K562 (cell line): ENCODE data around the gene VRK2. TPM values are rescaled to one million over a fixed set of nuclear protein-coding genes. Genes with fewer than 3 reads are reported as not detected.

Experiments
- ATAC-seq: fragments of 200-7000 bp; cut with Tn5 transposase; 3 replicates; pipeline ENCODE4 v1.9.1; 2020; ENCODE audit warnings: moderate library complexity
- BruUV-seq: library from RNA; stranded (reverse); fragments of 400-500 nt; replicated peaks from 2 replicates; lab custom pipeline; 2021; lab: Mats Ljungman, UMichigan
- CTCF ChIA-PET: fragments of 300-600 bp; formaldehyde crosslinking; extraction: SDS; loops from one replicate; lab custom pipeline; 2021; ENCODE audit warnings: low intra/inter-chr PET ratio; lab: Yijun Ruan, JAX
- POLR2A ChIA-PET: fragments of 300-600, 350-650 bp; sonication (Branson Sonifier 250); formaldehyde crosslinking; extraction: SDS; loops from one replicate; lab custom pipeline; 2021; ENCODE audit warnings: antibody characterized with exemption, inconsistent platforms; lab: Yijun Ruan, JAX
- DNase-seq, 4 experiments: peaks; one replicate each; pipeline versions ENCODE4 v3.0.0 to v3.0.0-alpha.2; 2011 to 2018; ENCODE audit warnings: low spot score in 3 of 4, mixed read lengths in 3 of 4; ENCODE audit errors: extremely low read depth in 1 of 4
- FAIRE-seq: peaks from 2 replicates; lab custom pipeline; 2011; peaks lifted over from hg19 to GRCh38; lab: Jason Lieb, UNC
- H2AFZ ChIP-seq: 2 replicates; pipeline ENCODE4 v1.6.0; 2011; ENCODE audit warnings: low read depth, low read length, control low read depth, inconsistent platforms
- H3K27ac ChIP-seq: fragments of 200-600 bp; 3 replicates; pipeline ENCODE4 v1.8.0; 2011; ENCODE audit warnings: low read depth, mild to moderate bottlenecking, control low read depth, inconsistent platforms, low read length, moderate library complexity, mixed read lengths; ENCODE audit errors: extremely low read depth
- H3K27me3 ChIP-seq, 2 experiments: fragments of 300-600 bp in 1 of 2; 2 replicates in 1 of 2; 3 replicates in 1 of 2; pipeline versions ENCODE4 v1.6.0 to v1.8.0; 2011; ENCODE audit warnings: inconsistent platforms in 2 of 2, low read length in 2 of 2, mild to moderate bottlenecking in 1 of 2, mixed read lengths in 1 of 2, moderate library complexity in 1 of 2; ENCODE audit not compliant: control insufficient read depth in 2 of 2, insufficient read depth in 2 of 2
- H3K36me3 ChIP-seq: fragments of 300-600 bp; 3 replicates; pipeline ENCODE4 v1.8.0; 2011; ENCODE audit warnings: mild to moderate bottlenecking, low read length, inconsistent platforms; ENCODE audit not compliant: control insufficient read depth, insufficient read depth
- H3K4me1 ChIP-seq, 2 experiments: fragments of 200-600 bp in 1 of 2; replicated peaks in 1 of 2; 2 replicates in 1 of 2; 3 replicates in 1 of 2; pipeline versions ENCODE4 v1.5.1 to v1.8.0; 2011; ENCODE audit warnings: inconsistent platforms in 2 of 2, low read length in 2 of 2, mild to moderate bottlenecking in 1 of 2, mixed read lengths in 1 of 2, moderate library complexity in 1 of 2; ENCODE audit not compliant: control insufficient read depth in 2 of 2, insufficient read depth in 2 of 2
- H3K4me2 ChIP-seq: 2 replicates; pipeline ENCODE4 v1.6.1; 2011; ENCODE audit warnings: low read length, control low read depth, inconsistent platforms, mixed read lengths; ENCODE audit not compliant: insufficient read depth
- H3K4me3 ChIP-seq: fragments of 200-600 bp; sonication (generic), shearing (Covaris generic); 2 replicates; pipeline ENCODE4 v1.5.1; 2016; ENCODE audit warnings: control low read depth, inconsistent platforms
- H3K79me2 ChIP-seq: fragments of 200-600 bp; 3 replicates; pipeline ENCODE4 v1.8.0; 2011; ENCODE audit warnings: low read length, inconsistent platforms; ENCODE audit not compliant: control insufficient read depth, insufficient read depth
- H3K9ac ChIP-seq, 2 experiments: 2 replicates each; pipeline versions ENCODE4 v1.6.0 to v1.6.1; 2011; ENCODE audit warnings: low read depth in 2 of 2, low read length in 2 of 2, control low read depth in 1 of 2, inconsistent platforms in 1 of 2, mild to moderate bottlenecking in 1 of 2, mixed read lengths in 1 of 2; ENCODE audit not compliant: insufficient read depth in 1 of 2
- H3K9me1 ChIP-seq: one replicate; pipeline ENCODE4 v1.6.0; 2011; ENCODE audit warnings: inconsistent platforms, mild to moderate bottlenecking, low read length, moderate library complexity; ENCODE audit not compliant: control insufficient read depth, insufficient read depth
- H3K9me3 ChIP-seq: replicated peaks from 2 replicates; pipeline ENCODE4 v1.5.1; 2011; ENCODE audit warnings: low read depth, low read length, inconsistent platforms; ENCODE audit not compliant: control insufficient read depth, insufficient read depth
- H4K20me1 ChIP-seq: replicated peaks from 2 replicates; pipeline ENCODE4 v1.6.1; 2011; ENCODE audit warnings: low read length, inconsistent platforms, mixed read lengths; ENCODE audit not compliant: control insufficient read depth, insufficient read depth
- FOXK2 ChIP-seq, 2 experiments: fragments of 450-650 bp; IDR thresholded peaks in 1 of 2; conservative IDR thresholded peaks in 1 of 2; 2 replicates each; pipeline ENCODE4 v1.6.1; 2016; ENCODE audit warnings: low read depth in 2 of 2, mild to moderate bottlenecking in 1 of 2
- HMG20B ChIP-seq: fragments of 250-450 bp; sonication (Bioruptor Pico); IDR thresholded peaks from 2 replicates; pipeline ENCODE4 v1.5.0; 2021; ENCODE audit warnings: mild to moderate bottlenecking
- KAT7 ChIP-seq: sonication (generic); formaldehyde crosslinking; IDR thresholded peaks from 2 replicates; pipeline ENCODE4 v1.8.0; 2022; ENCODE audit warnings: missing genetic modification reagents, mild to moderate bottlenecking, borderline replicate concordance
- MCM5 ChIP-seq: fragments of 450-650 bp; IDR thresholded peaks from 2 replicates; pipeline ENCODE4 v1.6.1; 2016; ENCODE audit warnings: low read depth
- MEIS2 ChIP-seq: fragments of 450-650 bp; IDR thresholded peaks from 2 replicates; pipeline ENCODE4 v1.6.1; 2014; ENCODE audit warnings: mild to moderate bottlenecking; ENCODE audit not compliant: partially characterized antibody
- ZBTB43 ChIP-seq: sonication (generic); formaldehyde crosslinking; IDR thresholded peaks from 2 replicates; pipeline ENCODE4 v1.8.0; 2023; ENCODE audit warnings: mild to moderate bottlenecking, missing genetic modification reagents
- ZNF431 ChIP-seq: sonication (generic); formaldehyde crosslinking; IDR thresholded peaks from 2 replicates; pipeline ENCODE4 v1.8.0; 2022; ENCODE audit warnings: mild to moderate bottlenecking, missing genetic modification reagents
- WGBS: fragments of 100-300 bp; shearing (Covaris generic); methylation state at CpG from one replicate; pipeline ENCODE4 v1.1.6; 2016; ENCODE audit warnings: low coverage, mixed read lengths; ENCODE audit not compliant: insufficient coverage; ENCODE audit errors: missing lambda C conversion rate; 5-methylcytosine and 5-hydroxymethylcytosine counted together
- in situ Hi-C: fragments of 300-500 bp; cut with MboI; formaldehyde crosslinking; loops from 4 replicates; pipeline ENCODE4 v1.15.0; 2018; ENCODE audit warnings: inconsistent platforms, mixed read lengths
- intact Hi-C: fragments of 100-400 bp; cut with micrococcal nuclease; formaldehyde crosslinking; loops from 2 replicates; pipeline ENCODE4 v1.14.2; 2022
- polyA plus RNA-seq, 8 experiments: library from polyadenylated mRNA; depleted of rRNA in 4 of 8; stranded (reverse) in 5 of 8; unstranded in 3 of 8; fragments of >200 nt; fragmentation: Nextera tagmentation in 2 of 8; fragmentation: Illumina TruSeq in 1 of 8; extraction: Ambion mirVana in 2 of 8; extraction: Trizol in 1 of 8; gene quantifications; 2 replicates each; pipeline versions ENCODE4 v1.2.1 to v1.2.3, GENCODE V29; 2011 to 2014; ENCODE audit warnings: inconsistent platforms in 1 of 8, missing spikeins in 1 of 8
- total RNA-seq, 7 experiments: library from RNA; depleted of rRNA in 6 of 7; stranded (reverse); fragments of >200 nt in 6 of 7; fragmentation: Illumina TruSeq in 2 of 7; extraction: Trizol in 2 of 7; gene quantifications; 2 replicates each; pipeline versions ENCODE4 v1.2.1 to v1.2.3, GENCODE V29; 2011 to 2021; ENCODE audit warnings: low replicate concordance in 1 of 7
- TF ChIP-seq, protein P1 (sequence below): fragments of 200-600 bp; sonication (generic); IDR thresholded peaks from one replicate; pipeline ENCODE4 v1.6.1; 2012; ENCODE audit warnings: mild to moderate bottlenecking, low read depth, low read length, inconsistent platforms
- TF ChIP-seq, protein P2 (sequence below): sonication (generic); IDR thresholded peaks from 2 replicates; pipeline ENCODE4 v1.6.1; 2016

The VRK2 gene
- total and polyA plus RNA-seq, 9 of the 15 experiments (the other 6 are each of a cell fraction or from before 2014, with no cell fraction given) = 22.6 to 49.2 (median 36.2) TPM

DNA sequence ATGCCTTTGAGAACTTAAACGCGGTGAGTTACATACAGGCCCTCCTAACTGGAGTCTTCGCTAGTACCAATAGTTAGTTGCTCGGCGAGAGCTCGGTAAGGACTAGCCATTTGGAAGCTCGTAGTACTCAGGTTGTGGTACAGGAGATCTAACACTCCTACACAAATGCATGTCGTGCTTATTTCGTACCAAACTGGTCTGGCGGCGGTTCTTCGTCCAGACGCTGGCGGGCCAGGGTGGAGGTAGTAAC lies 346 bp upstream of the VRK2 start:
- in situ Hi-C loops (no loop called here), intact Hi-C loops (loop anchor here (2.0 to 5.0 kb wide), 3 partner anchors 79 to 193 kb away; no protein-coding TSS in a partner anchor)
- DNase-seq = no peak
- peaks cover 60% of the 10 kb centered on the region for H3K79me2 ChIP-seq
- no peak for FAIRE-seq
- peaks cover 14% of the 10 kb centered on the region; the same call in 2 of the 3 replicates for H3K36me3 ChIP-seq
- ChIA-PET POLR2A (interaction anchor here (0.6 to 1.4 kb wide), 6 partner anchors 9 to 515 kb away, joined by 3 to 9 read pairs (median 4); no protein-coding TSS in a partner anchor), CTCF (interaction anchor here (0.7 kb wide), 1 partner anchor 55 kb away, joined by 3 read pairs; no protein-coding TSS in a partner anchor)
- no peaks in the 10 kb centered on the region for H3K9me1 ChIP-seq
- no peaks in the 10 kb centered on the region for H4K20me1 ChIP-seq
- peak; percentile 32 for ATAC-seq
- WGBS = under 1% methylated on average over 14 of the region's 14 CpGs
- peak overlapping the region; percentile 87 for H3K4me2 ChIP-seq
- no peaks in the 10 kb centered on the region for H3K9me3 ChIP-seq
- H2AFZ ChIP-seq = peak overlapping the region; percentile 91
- H3K4me1 ChIP-seq = peaks cover 14 to 19% of the 10 kb centered on the region in 2 experiments
- H3K4me3 ChIP-seq = peak overlapping the region; percentile 66
- H3K27ac ChIP-seq = peak overlapping the region; percentile 93
- peak overlapping the region; percentile 86 to 96 for H3K9ac ChIP-seq
- no TSS peak for BruUV-seq
- no peaks in the 10 kb centered on the region for H3K27me3 ChIP-seq
- TF ChIP-seq MEIS2 (no peak), HMG20B (CRISPR knock-in tag) (no peak), MCM5 (no peak), FOXK2 (conservative IDR thresholded peaks at IDR 0.05 in 1 of 2, IDR thresholded peaks at IDR 0.05 in 1 of 2; ENCODE audit: low read depth in 2 of 2) (0 out of 4 replicates have a peak, but pooled peaks of 1 of the 2 experiments have one; percentile 12), KAT7 (CRISPR knock-in tag) (0 out of 2 replicates have a peak, but pooled peaks have one; percentile 11), ZNF431 (CRISPR knock-in tag) (no peak), ZBTB43 (CRISPR knock-in tag) (no peak)
- TF ChIP-seq, protein P1, sequence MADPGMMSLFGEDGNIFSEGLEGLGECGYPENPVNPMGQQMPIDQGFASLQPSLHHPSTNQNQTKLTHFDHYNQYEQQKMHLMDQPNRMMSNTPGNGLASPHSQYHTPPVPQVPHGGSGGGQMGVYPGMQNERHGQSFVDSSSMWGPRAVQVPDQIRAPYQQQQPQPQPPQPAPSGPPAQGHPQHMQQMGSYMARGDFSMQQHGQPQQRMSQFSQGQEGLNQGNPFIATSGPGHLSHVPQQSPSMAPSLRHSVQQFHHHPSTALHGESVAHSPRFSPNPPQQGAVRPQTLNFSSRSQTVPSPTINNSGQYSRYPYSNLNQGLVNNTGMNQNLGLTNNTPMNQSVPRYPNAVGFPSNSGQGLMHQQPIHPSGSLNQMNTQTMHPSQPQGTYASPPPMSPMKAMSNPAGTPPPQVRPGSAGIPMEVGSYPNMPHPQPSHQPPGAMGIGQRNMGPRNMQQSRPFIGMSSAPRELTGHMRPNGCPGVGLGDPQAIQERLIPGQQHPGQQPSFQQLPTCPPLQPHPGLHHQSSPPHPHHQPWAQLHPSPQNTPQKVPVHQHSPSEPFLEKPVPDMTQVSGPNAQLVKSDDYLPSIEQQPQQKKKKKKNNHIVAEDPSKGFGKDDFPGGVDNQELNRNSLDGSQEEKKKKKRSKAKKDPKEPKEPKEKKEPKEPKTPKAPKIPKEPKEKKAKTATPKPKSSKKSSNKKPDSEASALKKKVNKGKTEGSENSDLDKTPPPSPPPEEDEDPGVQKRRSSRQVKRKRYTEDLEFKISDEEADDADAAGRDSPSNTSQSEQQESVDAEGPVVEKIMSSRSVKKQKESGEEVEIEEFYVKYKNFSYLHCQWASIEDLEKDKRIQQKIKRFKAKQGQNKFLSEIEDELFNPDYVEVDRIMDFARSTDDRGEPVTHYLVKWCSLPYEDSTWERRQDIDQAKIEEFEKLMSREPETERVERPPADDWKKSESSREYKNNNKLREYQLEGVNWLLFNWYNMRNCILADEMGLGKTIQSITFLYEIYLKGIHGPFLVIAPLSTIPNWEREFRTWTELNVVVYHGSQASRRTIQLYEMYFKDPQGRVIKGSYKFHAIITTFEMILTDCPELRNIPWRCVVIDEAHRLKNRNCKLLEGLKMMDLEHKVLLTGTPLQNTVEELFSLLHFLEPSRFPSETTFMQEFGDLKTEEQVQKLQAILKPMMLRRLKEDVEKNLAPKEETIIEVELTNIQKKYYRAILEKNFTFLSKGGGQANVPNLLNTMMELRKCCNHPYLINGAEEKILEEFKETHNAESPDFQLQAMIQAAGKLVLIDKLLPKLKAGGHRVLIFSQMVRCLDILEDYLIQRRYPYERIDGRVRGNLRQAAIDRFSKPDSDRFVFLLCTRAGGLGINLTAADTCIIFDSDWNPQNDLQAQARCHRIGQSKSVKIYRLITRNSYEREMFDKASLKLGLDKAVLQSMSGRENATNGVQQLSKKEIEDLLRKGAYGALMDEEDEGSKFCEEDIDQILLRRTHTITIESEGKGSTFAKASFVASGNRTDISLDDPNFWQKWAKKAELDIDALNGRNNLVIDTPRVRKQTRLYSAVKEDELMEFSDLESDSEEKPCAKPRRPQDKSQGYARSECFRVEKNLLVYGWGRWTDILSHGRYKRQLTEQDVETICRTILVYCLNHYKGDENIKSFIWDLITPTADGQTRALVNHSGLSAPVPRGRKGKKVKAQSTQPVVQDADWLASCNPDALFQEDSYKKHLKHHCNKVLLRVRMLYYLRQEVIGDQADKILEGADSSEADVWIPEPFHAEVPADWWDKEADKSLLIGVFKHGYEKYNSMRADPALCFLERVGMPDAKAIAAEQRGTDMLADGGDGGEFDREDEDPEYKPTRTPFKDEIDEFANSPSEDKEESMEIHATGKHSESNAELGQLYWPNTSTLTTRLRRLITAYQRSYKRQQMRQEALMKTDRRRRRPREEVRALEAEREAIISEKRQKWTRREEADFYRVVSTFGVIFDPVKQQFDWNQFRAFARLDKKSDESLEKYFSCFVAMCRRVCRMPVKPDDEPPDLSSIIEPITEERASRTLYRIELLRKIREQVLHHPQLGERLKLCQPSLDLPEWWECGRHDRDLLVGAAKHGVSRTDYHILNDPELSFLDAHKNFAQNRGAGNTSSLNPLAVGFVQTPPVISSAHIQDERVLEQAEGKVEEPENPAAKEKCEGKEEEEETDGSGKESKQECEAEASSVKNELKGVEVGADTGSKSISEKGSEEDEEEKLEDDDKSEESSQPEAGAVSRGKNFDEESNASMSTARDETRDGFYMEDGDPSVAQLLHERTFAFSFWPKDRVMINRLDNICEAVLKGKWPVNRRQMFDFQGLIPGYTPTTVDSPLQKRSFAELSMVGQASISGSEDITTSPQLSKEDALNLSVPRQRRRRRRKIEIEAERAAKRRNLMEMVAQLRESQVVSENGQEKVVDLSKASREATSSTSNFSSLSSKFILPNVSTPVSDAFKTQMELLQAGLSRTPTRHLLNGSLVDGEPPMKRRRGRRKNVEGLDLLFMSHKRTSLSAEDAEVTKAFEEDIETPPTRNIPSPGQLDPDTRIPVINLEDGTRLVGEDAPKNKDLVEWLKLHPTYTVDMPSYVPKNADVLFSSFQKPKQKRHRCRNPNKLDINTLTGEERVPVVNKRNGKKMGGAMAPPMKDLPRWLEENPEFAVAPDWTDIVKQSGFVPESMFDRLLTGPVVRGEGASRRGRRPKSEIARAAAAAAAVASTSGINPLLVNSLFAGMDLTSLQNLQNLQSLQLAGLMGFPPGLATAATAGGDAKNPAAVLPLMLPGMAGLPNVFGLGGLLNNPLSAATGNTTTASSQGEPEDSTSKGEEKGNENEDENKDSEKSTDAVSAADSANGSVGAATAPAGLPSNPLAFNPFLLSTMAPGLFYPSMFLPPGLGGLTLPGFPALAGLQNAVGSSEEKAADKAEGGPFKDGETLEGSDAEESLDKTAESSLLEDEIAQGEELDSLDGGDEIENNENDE = no peak
- TF ChIP-seq, protein P2, sequence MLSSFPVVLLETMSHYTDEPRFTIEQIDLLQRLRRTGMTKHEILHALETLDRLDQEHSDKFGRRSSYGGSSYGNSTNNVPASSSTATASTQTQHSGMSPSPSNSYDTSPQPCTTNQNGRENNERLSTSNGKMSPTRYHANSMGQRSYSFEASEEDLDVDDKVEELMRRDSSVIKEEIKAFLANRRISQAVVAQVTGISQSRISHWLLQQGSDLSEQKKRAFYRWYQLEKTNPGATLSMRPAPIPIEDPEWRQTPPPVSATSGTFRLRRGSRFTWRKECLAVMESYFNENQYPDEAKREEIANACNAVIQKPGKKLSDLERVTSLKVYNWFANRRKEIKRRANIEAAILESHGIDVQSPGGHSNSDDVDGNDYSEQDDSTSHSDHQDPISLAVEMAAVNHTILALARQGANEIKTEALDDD = peak; percentile 95
